Esophagus muscularis mucosa (tissue), 4 donors: ENCODE data around the gene ZNF248.

Experiments used
- CTCF ChIP-seq, 3 experiments: fragments of 200-600 bp in 2 of 3; fragments of 450-650 bp in 1 of 3; sonication (generic) in 2 of 3; IDR thresholded peaks; one replicate each; pipeline ENCODE4 v1.5.1; 2017 to 2019; ENCODE audit warnings: antibody characterized with exemption in 3 of 3, mild to moderate bottlenecking in 2 of 3, moderate library complexity in 1 of 3
- EP300 ChIP-seq: sonication (generic); formaldehyde crosslinking; IDR thresholded peaks from one replicate; pipeline ENCODE4 v1.6.1; 2017; ENCODE audit warnings: antibody characterized with exemption
- POLR2A ChIP-seq: fragments of 450-650 bp; IDR thresholded peaks from one replicate; pipeline ENCODE4 v1.6.1; 2017; ENCODE audit warnings: antibody characterized with exemption, moderate library complexity, mild to moderate bottlenecking, low read depth

DNA sequence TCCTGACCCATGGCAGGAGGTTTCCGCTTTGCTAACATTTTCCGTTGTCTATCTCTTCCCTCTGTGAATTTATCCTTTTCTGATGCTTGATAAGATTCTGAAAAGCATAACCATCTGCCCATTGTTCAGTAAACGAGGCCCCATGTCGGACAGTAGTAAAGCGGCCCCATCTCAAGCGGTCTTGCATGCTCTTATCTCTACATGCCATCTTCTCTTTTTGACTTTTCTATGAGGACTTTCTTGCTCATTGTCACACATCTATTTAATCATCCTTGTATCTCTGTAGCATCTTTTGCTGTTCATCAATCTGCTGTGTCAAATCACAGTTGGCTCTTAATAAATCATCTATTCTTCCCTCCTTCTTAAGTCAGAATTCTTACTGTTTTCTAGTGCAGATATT lies 37.6 kb downstream of the ZNF248 start:
- TF ChIP-seq CTCF (IDR thresholded peaks at IDR 0.05): no peak
- no peak for TF ChIP-seq POLR2A
- no peak for TF ChIP-seq EP300
